ELF-1 (cell line): ENCODE results near the gene CCR7.
A peak's percentile ranks its signal among the peaks of the same experiment; 100 is the strongest.

Experiments used
- DNase-seq: peaks from one replicate; pipeline ENCODE4 v3.0.0-alpha.2; 2016; ENCODE audit warnings: low read depth, low spot score

CCR7 gene

GRCh38 chr17:40516581-40517285, 48.5 kb downstream of the CCR7 start:
- peak; percentile 47 for DNase-seq

DNA sequence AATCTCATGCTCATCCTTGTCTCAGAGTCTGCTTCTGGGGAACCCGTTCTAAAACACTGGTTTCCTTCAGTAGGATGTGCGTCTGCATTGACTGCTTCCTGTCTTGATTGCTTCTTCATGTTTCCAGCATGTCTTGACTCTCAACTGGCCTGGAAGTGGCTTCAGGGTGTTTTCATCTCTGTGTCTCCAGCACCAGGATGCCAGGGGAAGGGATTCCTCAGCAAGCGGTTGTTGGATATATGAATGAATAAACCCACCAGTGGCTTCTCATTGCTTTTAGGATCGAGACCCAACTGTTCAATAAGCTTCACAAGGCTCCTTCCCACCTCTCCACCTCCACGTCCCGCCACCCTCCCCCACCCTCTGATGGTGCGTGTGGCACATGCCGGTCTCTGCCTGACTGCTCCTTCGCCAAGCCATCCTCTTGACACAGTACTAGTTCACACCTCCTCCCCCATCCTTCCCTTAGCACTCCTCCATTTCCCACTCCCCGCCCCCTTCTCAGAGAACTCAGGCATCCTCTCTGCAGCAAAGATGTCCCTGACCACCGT, 49.7 kb downstream of the CCR7 start:
- no peak for DNase-seq

GRCh38 chr17:40515011-40515410, 50.3 kb downstream of the CCR7 start:
- no peak for DNase-seq

- no peak for DNase-seq
Observed at GRCh38 chr17:40514013-40514875, 51.0 kb downstream of the CCR7 start.

DNA sequence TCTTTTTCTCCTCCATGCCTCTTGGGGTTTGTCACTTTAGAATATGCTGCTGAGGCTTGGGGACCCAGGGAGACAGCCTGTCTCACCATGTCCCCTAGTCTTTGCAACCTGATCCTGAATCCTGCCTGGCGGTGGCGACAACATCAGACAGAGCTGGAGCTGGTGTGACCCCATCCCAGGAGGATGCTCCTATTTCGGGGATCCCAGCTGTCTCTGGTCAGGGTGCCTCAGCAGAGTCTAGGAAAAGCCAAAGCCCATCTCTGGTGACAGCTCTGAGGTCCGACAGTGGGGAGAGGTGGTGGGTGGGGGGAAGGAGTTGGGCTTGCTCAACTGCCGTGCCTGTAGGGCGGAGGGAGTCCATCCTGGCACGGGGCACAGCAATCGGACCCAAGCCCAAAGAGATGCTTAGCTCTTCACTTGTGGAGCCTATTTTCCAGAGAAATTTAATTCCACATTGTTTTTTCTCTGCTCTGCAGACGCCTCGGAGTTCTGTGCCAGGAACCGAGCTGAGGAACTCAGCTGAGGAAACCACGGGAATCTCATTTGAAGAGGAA, 53.5 kb downstream of the CCR7 start:
- DNase-seq: no peak

GRCh38 chr17:40511136-40511535, 54.1 kb downstream of the CCR7 start:
- DNase-seq: no peak

GRCh38 chr17:40510328-40510648, 55.0 kb downstream of the CCR7 start:
- DNase-seq: no peak

DNA sequence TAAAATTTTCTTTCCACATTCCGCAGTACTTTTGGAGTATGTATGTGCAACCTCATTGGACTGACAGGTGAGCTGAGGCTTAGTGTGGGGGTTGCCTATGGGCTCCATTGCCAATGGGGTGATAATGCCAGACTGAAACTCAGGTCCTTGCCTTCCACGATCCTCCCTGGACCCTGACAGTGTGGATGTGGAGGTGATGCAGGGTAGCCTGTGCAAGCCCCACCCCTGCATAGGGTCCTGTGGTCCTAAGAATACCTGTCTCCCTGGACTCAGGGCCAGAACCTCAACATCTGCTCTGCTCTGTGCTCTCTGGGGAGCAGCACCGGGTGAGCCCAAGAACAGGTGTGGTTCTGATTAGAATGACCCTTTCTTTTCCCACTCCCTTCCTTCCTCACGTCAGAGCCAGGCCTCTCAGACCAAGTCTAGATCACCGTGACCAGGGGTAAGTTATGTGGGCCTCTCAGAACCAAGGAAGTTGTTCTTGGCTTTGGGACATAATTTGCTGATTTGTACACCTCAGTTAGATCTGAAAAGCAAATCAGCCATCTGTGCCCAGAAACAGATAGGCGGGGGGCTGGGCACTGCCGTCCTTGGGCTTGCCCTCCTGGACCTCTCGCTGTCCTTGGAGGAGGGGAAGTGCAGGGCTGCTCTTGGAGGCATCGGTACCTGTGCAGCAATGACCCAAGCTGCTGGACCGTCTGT, 55.5 kb downstream of the CCR7 start:
- DNase-seq: no peak

- DNase-seq: no peak
Observed at GRCh38 chr17:40506786-40507185, 58.5 kb downstream of the CCR7 start.
